Measurements from ENCODE around the gene WDR54. TPM values are rescaled to one million over a fixed set of nuclear protein-coding genes. Genes with fewer than 3 reads are reported as not detected.
"Not testable (repeated sequence)": the region's sequence is repeated elsewhere in the genome, so short reads cannot be mapped to it uniquely, and the experiment has no call there.

The WDR54 gene
- total RNA-seq, 4 donors from 2014 or later = 9.6 to 25.2 (median 18.5) TPM

- Histone ChIP-seq H3K4me3 (no peak overlapping the region), H3K9me3 (no peaks in the 10 kb centered on the region), H3K4me1 (peaks cover 0 to 49% (median 26%) of the 10 kb centered on the region in 4 donors), H3K36me3 (peaks cover 0 to 33% (median 0%) of the 10 kb centered on the region in 3 donors), H3K27me3 (no peaks in the 10 kb centered on the region), H3K27ac (no peak overlapping the region)
- no peak for TF ChIP-seq CTCF (IDR thresholded peaks at IDR 0.05)
- TF ChIP-seq POLR2A (IDR thresholded peaks at IDR 0.05) = no peak
- no peak for TF ChIP-seq EP300 (IDR thresholded peaks at IDR 0.05)
- WGBS, 2 donors = 88 to 92% methylated on average over 21 to 25 of the region's 27 CpGs
- no peak for DNase-seq (ENCODE audit: low spot score in 2 of 2)
Measured at GRCh38 chr2:74461187-74462053, 39.9 kb downstream of the WDR54 start.

GRCh38 chr2:74462054-74462785 is 40.7 kb downstream of the WDR54 start:
- TF ChIP-seq EP300 (IDR thresholded peaks at IDR 0.05) (no peak), CTCF (IDR thresholded peaks at IDR 0.05) (no peak), POLR2A (IDR thresholded peaks at IDR 0.05) (no peak)
- Histone ChIP-seq H3K4me1 (peaks cover 0 to 42% (median 18%) of the 10 kb centered on the region in 4 donors), H3K27me3 (no peaks in the 10 kb centered on the region), H3K36me3 (peaks cover 0 to 33% (median 0%) of the 10 kb centered on the region in 3 donors), H3K4me3 (no peak overlapping the region), H3K9me3 (no peaks in the 10 kb centered on the region), H3K27ac (no peak overlapping the region)
- DNase-seq (ENCODE audit: low spot score in 2 of 2) = no peak
- WGBS, 2 donors = 85 to 88% methylated on average over 20 of the region's 20 CpGs

- no peak for DNase-seq (ENCODE audit: low spot score in 2 of 2)
- Histone ChIP-seq H3K9me3 (no peaks in the 10 kb centered on the region), H3K4me1 (peaks cover 0 to 38% (median 17%) of the 10 kb centered on the region in 4 donors), H3K4me3 (no peak overlapping the region), H3K27me3 (no peaks in the 10 kb centered on the region), H3K36me3 (peaks cover 0 to 33% (median 0%) of the 10 kb centered on the region in 3 donors), H3K27ac (no peak overlapping the region)
- 75 to 78% methylated on average over 4 of the region's 4 CpGs for WGBS, 2 donors
- TF ChIP-seq EP300 (IDR thresholded peaks at IDR 0.05) (no peak), POLR2A (IDR thresholded peaks at IDR 0.05) (no peak)
Measured at GRCh38 chr2:74462786-74463105, 41.2 kb downstream of the WDR54 start.

GRCh38 chr2:74464406-74464805 is 42.9 kb downstream of the WDR54 start:
- no peaks in the 10 kb centered on the region for H3K27me3 ChIP-seq
- peak overlapping the region in 3 of 4 donors; percentile 85 to 90 (median 89) for H3K27ac ChIP-seq
- no peaks in the 10 kb centered on the region for H3K9me3 ChIP-seq
- H3K36me3 ChIP-seq = peaks cover 0 to 33% (median 0%) of the 10 kb centered on the region in 3 donors
- no peak for DNase-seq (ENCODE audit: low spot score in 2 of 2)
- H3K4me1 ChIP-seq = peaks cover 0 to 29% (median 12%) of the 10 kb centered on the region in 4 donors
- 6 to 18% methylated on average over 7 to 8 of the region's 13 CpGs for WGBS, 2 donors
- TF ChIP-seq POLR2A (IDR thresholded peaks at IDR 0.05) (no peak), CTCF (IDR thresholded peaks at IDR 0.05) (no peak), EP300 (IDR thresholded peaks at IDR 0.05) (no peak)
- H3K4me3 ChIP-seq = peak overlapping the region; percentile 84 to 96 (median 88)

GRCh38 chr2:74470742-74471141 is 49.2 kb downstream of the WDR54 start:
- Histone ChIP-seq H3K36me3 (peaks cover 0 to 20% (median 0%) of the 10 kb centered on the region in 3 donors), H3K4me1 (peaks cover 0 to 32% (median 18%) of the 10 kb centered on the region in 4 donors)
- DNase-seq (ENCODE audit: low spot score in 2 of 2); H3K4me3 ChIP-seq; H3K27ac ChIP-seq; H3K27me3 ChIP-seq; H3K9me3 ChIP-seq: not testable (repeated sequence)
- 90% methylated on average over 12 of the region's 12 CpGs for WGBS, 2 donors

Measured in tibial nerve (tissue), 4 donors.